ENCODE measurements around the gene ASPSCR1. TPM values are rescaled to one million over a fixed set of nuclear protein-coding genes. Genes with fewer than 3 reads are reported as not detected.

The ASPSCR1 gene
- total RNA-seq, 4 donors from 2014 or later: 17.9 to 25.6 (median 21.6) TPM

DNA sequence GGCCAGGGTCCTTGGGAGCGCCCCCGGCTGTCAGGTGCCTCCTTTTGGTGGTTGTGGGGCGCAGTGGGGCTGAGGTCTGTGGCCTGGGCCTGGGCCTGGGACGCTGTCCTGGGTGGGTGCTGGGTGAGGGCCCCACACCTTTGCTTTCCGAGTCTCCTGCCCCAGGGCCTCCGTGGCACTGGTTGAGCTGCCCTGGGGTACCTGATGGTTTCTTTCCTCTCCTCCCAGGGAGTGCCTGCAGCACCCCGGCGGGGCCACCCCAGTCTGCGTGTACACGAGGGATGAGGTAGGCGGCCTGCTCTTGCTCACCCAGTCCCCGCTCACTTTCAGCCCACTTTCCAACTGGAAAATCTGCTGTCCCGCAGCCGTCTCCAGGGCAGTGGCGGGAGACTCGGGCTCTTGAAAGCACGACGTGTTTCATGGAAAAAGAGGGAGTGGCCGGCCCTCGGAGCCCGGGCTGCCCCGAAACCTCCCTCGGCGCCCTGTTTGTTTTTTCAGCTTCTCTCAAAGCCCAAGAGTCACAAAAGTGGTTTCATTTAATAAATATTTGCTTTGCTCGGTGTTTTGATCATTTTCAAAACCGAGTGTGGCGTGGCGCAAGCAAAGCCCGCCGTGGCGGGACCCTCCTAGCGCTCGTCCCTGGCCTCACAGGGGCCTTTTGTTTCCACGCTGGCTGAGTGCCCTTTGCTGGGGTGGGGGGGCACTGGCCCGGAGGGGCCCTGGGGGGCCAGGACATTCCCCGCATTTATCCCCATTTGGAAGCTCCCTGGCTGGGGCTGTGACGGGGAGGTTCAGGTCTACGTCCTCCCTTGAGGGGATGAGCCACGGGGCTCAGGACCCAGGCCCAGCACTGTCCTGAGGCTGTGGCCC, 17.4 kb downstream of the ASPSCR1 start:
- no peak for TF ChIP-seq POLR2AphosphoS5 (IDR thresholded peaks at IDR 0.05)
- TF ChIP-seq, protein P1, sequence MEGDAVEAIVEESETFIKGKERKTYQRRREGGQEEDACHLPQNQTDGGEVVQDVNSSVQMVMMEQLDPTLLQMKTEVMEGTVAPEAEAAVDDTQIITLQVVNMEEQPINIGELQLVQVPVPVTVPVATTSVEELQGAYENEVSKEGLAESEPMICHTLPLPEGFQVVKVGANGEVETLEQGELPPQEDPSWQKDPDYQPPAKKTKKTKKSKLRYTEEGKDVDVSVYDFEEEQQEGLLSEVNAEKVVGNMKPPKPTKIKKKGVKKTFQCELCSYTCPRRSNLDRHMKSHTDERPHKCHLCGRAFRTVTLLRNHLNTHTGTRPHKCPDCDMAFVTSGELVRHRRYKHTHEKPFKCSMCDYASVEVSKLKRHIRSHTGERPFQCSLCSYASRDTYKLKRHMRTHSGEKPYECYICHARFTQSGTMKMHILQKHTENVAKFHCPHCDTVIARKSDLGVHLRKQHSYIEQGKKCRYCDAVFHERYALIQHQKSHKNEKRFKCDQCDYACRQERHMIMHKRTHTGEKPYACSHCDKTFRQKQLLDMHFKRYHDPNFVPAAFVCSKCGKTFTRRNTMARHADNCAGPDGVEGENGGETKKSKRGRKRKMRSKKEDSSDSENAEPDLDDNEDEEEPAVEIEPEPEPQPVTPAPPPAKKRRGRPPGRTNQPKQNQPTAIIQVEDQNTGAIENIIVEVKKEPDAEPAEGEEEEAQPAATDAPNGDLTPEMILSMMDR (IDR thresholded peaks at IDR 0.05): no peak
- no peak for TF ChIP-seq POLR2A (IDR thresholded peaks at IDR 0.05)
- TF ChIP-seq EP300 (IDR thresholded peaks at IDR 0.05): no peak
- 91% methylated on average over 22 of the region's 39 CpGs for WGBS
- no peaks in the 10 kb centered on the region for H3K9me3 ChIP-seq
- H3K27ac ChIP-seq: no peak overlapping the region
- H3K4me1 ChIP-seq: peaks cover 24% of the 10 kb centered on the region
- DNase-seq (ENCODE audit: low spot score in 2 of 2): no peak
- no peaks in the 10 kb centered on the region for H3K27me3 ChIP-seq
- H3K4me3 ChIP-seq: no peak overlapping the region
- H3K36me3 ChIP-seq: peaks cover 13% of the 10 kb centered on the region

DNA sequence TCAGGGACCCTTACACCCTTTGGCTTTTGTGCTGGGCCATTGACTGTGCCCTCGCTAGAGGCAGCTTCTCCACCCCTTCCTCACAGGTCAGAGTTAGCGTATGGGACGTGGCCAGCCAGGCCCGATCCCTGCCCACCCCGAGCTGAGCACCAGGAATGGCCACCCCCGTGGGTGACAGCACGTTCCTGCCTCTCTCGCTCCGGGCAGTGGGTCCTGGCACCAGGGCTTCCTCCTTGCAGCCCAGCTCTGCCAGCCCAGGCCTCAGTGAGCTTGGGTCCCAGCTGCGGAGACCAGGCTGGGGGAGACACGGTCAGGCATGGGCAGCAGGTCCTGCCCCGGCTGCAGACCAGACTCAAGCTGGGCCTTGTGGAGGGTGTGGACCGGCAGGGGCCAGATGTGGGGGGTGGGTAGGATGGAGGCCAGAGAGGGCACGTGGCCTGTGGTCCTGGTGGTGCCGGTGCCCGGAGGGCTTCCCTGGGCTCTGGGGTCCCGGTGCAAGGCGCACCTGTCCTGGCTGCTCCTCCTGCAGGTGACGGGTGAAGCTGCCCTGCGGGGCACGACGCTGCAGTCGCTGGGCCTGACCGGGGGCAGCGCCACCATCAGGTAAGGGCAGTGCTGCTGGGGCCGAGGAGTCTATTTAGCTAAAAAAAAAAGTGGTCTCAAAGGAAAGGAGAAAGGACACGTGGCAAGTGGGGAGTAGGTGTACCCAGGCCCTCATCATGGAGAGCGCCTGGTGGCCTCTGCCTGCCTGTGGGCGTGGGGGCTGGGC, 18.2 kb downstream of the ASPSCR1 start:
- 95% methylated on average over 21 of the region's 29 CpGs for WGBS
- H3K4me1 ChIP-seq: peaks cover 29% of the 10 kb centered on the region
- H3K36me3 ChIP-seq: peaks cover 13% of the 10 kb centered on the region
- TF ChIP-seq POLR2A (IDR thresholded peaks at IDR 0.05) (no peak), EP300 (IDR thresholded peaks at IDR 0.05) (no peak), POLR2AphosphoS5 (IDR thresholded peaks at IDR 0.05) (no peak)
- TF ChIP-seq, protein P1 (IDR thresholded peaks at IDR 0.05): no peak
- no peaks in the 10 kb centered on the region for H3K27me3 ChIP-seq
- no peak for DNase-seq (ENCODE audit: low spot score in 2 of 2)
- H3K4me3 ChIP-seq: no peak overlapping the region
- H3K27ac ChIP-seq: no peak overlapping the region
- no peaks in the 10 kb centered on the region for H3K9me3 ChIP-seq

DNA sequence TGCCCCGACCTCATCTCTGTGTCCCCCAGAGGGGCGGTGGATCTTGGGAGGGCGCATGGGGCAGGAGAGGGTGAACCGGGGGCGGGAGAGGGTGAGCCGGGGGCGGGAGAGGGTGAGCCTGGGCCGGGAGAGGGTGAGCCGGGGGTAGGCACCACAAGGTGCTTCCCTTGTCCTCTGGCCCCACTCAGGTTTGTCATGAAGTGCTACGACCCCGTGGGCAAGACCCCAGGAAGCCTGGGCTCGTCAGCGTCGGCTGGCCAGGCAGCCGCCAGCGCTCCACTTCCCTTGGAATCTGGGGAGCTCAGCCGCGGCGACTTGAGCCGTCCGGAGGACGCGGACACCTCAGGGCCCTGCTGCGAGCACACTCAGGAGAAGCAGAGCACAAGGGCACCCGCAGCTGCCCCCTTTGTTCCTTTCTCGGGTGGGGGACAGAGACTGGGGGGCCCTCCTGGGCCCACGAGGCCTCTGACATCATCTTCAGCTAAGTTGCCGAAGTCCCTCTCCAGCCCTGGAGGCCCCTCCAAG, 18.9 kb downstream of the ASPSCR1 start:
- H3K9me3 ChIP-seq: no peaks in the 10 kb centered on the region
- DNase-seq (ENCODE audit: low spot score in 2 of 2): no peak
- H3K36me3 ChIP-seq: peaks cover 13% of the 10 kb centered on the region
- peaks cover 22% of the 10 kb centered on the region for H3K4me1 ChIP-seq
- no peaks in the 10 kb centered on the region for H3K27me3 ChIP-seq
- TF ChIP-seq EP300 (IDR thresholded peaks at IDR 0.05) (no peak), POLR2AphosphoS5 (IDR thresholded peaks at IDR 0.05) (no peak), POLR2A (IDR thresholded peaks at IDR 0.05) (no peak)
- TF ChIP-seq, protein P1 (IDR thresholded peaks at IDR 0.05): no peak
- no peak overlapping the region for H3K27ac ChIP-seq
- WGBS: 87% methylated on average over 16 of the region's 28 CpGs
- no peak overlapping the region for H3K4me3 ChIP-seq

DNA sequence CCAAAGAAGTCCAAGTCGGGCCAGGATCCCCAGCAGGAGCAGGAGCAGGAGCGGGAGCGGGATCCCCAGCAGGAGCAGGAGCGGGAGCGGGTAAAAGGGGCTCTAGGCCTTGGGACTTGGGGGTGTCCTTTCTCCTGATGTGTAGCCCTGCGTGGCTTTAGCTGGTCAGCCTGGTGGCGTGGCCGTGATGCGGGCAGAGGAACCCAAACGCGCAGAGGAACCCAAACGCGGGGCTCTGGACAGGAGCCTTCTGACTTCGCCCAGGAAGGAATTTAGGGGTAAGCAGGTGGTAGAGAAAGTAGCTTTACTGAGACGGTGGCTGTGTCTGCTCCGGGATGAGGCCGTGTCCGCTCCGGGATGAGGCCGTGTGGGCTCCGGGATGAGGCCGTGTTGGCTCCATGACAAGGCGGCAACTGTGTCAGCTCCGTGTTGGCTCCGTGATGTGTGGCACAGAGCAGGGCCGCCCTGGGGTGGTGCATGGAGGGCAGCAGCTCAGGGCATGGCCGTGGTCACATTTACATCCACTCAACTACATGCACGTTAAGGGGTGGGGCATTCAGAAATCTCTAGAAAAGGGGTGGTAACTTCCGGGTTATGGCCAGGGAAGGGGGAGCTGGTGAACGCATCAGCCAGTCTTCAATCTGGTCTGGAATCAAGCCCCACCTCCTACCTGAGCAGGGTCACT, 19.5 kb downstream of the ASPSCR1 start:
- peaks cover 16% of the 10 kb centered on the region for H3K4me1 ChIP-seq
- H3K36me3 ChIP-seq: peaks cover 13% of the 10 kb centered on the region
- no peak for DNase-seq (ENCODE audit: low spot score in 2 of 2)
- no peaks in the 10 kb centered on the region for H3K9me3 ChIP-seq
- WGBS: 84% methylated on average over 14 of the region's 30 CpGs
- H3K27ac ChIP-seq: no peak overlapping the region
- H3K27me3 ChIP-seq: no peaks in the 10 kb centered on the region
- no peak overlapping the region for H3K4me3 ChIP-seq
- TF ChIP-seq POLR2AphosphoS5 (IDR thresholded peaks at IDR 0.05) (no peak), POLR2A (IDR thresholded peaks at IDR 0.05) (no peak), EP300 (IDR thresholded peaks at IDR 0.05) (no peak)
- TF ChIP-seq, protein P1 (IDR thresholded peaks at IDR 0.05): no peak
